ENCODE results near the gene TNFRSF14.

The TNFRSF14 gene

DNA sequence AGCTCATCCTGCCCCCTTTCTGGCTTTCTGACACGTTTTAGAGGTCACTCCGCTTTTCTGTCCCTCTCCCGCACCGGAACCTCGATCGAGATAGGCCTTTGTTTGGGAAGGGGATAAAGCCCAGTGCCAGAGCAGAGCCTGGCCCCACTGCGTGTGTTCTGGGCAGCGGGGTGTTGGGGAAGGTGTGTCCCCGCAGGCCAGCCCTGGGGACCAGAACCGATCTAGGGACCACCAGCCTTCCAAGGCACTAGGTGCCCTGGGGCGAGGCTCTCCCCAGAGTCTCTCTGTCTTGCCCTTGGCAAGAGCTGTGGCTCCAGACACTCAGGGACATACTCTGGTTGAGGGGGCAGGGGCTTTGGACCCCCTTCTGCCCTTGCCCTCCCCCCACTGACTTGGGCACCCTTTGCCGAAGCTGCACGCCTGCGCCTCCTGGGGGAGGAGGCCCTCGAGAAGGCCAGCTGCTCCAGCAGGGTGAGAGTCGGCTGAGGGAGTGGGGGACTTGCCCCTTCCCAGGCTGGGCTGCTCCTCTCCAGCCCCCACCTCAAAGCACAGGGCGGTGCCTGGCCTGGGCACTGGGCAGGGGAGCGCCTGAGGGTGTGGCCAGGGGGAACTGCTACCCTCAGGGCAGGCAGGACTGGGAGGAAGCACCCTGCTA is 46.8 kb downstream of the TNFRSF14 start:
- no peak for DNase-seq (ENCODE audit: low spot score)

DNA sequence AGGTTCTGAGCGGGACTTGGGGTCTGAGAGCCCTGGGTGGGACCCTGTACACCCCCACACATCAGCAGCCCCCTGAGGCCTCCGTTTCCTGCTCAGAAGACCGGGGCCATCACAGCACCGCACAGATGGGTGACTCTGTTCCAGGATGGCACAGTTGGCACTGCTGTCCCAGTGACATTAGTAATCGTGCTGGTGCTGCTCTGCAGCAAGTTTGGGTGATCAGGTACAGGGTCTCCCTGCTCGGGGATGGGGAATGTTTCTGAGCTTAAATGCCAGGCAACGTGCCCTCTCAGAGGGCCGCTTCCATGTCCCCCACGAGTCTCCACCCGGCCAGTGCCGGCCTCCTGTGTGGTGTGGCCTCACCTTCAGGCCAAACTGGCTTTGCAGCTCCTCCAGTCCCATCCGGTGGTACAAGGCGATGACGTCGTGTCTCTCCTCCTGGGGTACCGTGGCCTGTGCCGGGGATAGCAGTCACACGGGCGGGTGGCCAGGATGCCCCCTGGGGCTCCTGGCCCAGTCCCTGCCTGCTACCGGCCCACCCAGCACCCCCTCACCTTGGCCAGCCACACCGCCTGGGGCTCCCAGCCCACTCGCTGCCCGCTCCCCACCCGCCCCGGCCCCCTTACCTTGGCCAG is 47.5 kb downstream of the TNFRSF14 start:
- no peak for DNase-seq (ENCODE audit: low spot score)

DNA sequence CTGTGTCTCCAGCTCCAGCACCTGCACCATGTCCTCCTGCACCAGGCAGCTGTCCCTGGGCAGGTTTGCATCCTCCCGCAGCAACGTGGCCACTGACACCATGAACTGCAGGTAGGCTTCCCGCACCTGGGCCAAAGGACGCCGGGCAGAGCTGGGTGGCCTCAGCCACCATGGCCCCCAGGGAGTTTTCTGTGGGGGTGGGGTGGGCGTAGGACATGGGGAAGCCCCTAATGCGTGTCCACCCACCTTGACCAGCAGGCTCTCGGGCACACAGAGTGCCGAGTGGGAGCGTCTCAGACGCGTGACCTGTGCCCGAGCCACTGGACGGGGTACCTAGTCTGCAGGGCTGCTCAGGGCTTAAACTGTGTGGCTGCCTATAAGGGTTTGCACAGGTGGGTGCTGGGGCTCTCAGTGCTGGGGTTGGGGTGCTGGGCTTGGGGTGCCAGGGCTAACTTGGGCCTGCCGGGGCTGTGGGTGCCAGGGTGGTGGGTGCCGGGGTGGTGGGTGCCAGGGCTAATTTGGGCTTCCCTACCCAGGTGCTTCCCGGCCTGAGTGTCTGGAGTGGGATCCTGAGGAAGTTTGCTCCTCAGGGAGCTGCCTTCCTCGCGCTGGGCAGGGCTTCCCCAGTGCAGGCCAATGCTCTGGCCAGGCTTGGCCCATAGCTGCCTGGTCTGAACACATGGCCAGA is 48.1 kb downstream of the TNFRSF14 start:
- DNase-seq (ENCODE audit: low spot score), result no peak

DNA sequence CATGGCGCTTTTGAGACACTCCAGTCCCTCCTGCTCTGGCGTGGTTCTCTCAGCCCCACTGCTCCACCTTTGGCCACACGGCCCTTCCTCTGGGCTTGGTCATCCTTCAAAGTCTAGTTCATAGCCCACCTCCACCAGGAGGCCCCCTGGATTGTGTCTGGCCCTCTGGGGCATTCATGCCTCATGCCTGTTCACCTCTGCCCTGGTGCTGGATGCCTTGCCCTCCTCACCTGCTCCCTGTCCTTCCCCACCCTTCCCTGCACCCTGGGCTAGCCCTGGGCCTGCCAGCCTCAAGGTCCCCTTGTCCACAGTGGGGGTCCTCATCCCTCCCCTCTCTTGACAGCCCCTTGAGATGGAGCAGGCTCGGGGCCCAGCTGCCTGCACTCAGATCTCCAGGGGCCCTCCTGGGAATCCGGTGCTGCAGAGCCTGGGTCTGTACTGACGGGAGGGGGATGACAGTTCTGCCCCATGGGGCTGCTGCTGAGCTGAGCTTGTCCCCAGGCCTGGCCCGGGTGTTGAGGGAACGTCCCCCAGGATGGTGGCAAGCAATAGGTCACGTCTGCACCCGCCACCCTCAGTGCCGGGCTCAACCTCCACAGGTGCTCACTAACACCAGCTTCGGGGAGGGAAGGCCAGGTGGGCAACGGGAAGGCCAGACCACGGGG is 48.8 kb downstream of the TNFRSF14 start:
- no peak for DNase-seq (ENCODE audit: low spot score)

DNA sequence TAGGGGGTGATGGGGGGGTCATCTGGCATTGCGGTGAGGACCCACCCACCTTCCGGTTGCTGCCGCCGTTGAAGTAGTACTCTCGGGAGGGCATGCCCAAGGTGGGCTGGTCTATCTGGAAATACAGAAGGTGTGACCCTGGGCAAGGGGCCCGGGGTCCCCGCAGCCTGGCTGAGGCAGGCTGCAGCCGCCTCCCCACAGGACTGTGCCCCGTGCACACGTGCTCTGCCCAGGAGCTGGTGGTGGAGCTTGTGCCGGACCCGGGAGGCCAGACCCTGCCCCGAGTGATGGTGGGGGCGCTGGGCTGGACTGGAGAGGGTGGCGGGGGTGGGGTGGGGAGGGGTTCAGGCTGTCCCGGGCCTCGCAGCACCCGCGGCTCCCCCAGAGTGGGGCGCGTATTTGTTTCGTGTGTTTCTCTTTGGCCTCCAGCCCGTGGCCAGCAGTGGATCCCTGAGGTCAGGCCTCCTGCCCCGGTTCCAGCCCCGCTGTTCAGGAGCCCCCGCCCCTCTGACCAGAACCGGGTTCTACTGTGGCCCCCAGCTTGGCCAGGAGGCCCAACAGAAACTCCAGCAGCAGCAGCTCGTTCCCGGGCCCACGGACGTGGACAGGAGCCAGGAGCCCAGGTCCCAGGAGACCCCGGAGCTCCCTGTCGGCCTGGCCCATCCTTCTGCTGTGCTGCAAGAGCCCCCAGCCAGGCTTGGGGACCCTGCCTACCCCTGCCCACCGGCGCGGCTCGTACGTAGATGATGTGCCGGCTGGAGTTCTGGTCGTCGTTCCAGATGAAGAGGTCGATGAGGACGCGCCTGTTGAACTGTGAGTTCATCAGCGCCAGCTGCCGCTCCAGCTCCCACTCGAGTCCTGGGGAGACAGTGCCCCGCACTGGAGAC is 49.6 kb downstream of the TNFRSF14 start:
- DNase-seq (ENCODE audit: low spot score), result no peak

DNA sequence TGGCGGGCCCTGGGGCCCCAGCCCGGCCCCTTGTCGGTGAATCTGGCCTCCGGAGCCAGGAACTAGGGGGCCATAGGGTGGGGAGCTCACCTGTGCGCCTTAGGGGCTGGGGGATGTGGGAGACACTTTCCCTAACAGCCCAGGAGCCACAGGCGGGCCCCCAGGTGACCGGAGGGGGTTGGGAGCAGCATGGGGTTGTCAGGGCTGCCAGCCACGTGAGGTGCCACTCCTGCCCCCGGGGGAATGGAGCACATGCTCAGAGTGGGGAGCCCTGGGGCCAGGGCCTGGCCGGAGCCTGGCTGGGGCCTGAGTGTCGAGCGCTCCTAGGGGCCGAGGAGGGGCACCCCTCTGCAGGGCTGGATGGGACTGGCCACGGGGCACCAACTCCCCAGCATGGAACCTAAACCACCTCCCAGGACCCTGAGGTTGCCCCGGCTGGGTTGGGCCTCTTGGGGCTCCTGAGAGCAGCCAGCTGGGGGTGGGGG is 50.3 kb downstream of the TNFRSF14 start:
- DNase-seq (ENCODE audit: low spot score), result no peak

DNA sequence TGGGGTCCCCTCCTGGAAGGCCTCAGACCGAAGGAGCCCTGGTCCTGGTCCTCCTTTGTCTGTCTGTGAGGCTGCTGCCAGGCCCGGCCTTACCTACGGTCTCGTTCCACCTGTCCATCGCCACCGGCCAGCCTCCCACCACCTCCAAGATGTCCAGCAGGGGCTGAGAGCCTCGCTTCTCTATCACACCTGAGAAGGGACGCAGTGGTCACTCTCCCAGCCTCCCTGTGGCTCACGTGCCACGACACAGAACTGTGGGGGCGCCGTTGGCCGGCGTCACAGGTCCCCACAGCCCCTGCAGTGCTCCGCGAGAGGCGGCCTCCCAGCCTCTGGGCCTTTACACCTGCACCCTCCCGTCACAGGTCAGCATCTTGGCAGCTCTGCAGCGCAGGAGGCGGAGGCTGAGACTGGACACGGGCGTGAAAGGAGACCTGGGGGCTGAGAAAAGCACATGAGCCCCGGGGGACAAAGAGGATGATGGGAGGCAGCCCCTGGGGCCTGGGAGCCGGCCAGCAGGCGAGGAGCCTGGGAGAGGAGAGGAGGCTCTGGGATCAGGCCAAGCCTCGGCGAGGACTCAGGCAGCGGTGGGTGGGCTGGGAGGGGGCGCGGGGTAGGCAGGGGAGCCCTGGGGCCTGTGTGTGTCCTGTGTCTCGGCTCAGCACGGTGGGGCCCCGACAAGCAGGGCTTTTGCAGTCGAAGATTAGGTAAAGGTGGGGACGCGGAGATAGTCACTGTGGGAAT is 50.9 kb downstream of the TNFRSF14 start:
- no peak for DNase-seq (ENCODE audit: low spot score)

DNA sequence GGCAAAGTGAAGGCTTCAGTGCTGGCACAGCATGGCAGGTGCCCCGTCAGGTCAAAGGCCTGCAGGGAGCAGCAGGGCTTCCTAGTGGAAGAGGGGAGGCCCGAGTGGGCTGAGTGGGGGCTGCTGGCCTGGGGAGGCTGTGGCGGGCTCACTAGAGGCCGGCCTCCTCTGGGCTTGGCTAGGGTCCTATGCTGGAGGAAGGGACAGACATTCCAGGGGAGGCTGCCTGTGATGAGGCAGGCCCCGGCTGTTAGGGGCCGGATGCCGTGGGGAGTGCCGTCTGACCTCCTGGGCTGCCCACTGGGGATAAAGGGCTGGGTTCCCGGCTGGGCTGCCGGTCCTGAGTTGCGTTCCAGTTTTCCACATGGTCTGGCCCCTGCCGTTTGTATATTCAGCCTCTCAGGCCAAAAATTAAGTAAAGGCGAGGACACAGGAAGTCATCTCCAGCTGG is 51.5 kb downstream of the TNFRSF14 start:
- no peak for DNase-seq (ENCODE audit: low spot score)

DNA sequence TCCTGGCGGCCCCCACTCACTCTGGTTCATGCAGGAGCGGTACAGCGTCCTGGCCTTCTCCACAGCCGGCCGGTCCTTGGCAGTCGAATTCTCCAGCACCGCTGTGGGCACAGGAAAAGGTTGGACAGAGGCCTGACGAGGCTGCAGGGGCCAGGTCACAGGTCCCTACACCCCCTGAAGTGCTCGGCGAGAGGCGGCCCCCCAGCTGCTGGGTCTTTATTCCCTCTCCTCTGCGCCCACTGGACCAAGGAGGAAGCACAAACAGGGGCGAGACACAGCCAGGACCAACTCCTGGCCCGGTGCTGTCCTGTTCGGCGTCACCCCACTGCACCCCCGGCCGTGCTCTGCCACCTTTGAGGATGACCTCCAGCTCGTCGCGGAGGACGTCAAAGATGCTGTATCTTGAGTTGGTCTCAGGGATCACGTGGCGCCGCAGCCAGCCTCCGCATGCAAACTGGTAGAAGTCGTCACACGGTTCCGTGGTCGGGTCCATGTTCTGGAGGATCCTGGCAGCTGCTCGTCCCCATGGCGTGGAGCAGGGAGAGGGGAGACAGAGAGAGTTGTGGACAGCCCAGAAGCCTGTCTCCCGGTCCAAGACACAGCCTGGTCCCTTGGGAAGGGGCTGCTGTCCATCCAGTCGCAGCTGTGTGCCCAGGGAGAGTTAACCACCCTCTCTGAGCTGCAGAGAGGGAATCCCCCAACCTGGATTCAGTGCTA is 53.3 kb downstream of the TNFRSF14 start:
- DNase-seq (ENCODE audit: low spot score), result no peak

DNA sequence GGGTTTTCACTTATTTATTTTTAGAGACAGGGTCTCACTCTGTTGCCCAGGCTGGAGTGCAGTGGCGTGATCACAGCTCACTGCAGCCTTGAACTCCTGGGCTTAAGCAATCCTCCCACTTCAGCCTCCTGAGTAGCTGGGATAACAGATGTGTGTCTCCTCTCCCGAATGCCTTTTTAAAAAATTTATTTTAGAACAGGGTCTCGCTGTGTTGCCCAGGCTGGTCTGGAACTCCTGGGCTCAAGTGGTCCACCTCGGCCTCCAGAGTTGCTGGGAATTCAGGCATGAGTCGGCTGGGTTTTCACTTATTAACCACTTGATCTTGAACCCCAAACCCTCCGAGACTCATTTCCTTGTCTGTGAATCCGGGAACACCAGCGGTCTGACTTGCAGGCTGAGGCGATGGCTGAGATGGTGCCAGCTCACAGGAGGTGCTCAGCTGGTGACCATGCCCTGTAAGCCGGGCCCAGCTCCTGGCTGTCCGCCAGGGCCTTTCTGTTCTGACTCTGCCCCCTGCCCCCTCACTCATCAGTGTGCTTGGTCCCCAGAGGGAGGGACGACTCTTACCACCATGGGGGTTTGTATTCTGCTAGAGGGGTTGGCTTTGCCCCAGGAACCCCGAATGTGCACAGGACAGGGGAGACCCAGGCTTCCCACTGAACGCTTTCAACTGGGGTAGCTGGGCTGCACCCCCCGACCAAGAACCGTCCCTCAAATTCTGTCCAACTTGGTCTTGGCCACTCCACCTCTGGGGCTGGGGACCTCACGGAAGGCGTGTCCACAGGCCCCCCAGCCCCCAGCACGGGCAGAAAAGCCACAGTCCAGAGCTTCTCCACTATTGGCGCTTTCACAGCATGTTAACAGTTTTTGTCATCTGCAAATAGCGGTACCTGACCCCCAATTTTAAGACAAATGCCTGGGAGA is 54.1 kb downstream of the TNFRSF14 start:
- DNase-seq (ENCODE audit: low spot score), result no peak

DNA sequence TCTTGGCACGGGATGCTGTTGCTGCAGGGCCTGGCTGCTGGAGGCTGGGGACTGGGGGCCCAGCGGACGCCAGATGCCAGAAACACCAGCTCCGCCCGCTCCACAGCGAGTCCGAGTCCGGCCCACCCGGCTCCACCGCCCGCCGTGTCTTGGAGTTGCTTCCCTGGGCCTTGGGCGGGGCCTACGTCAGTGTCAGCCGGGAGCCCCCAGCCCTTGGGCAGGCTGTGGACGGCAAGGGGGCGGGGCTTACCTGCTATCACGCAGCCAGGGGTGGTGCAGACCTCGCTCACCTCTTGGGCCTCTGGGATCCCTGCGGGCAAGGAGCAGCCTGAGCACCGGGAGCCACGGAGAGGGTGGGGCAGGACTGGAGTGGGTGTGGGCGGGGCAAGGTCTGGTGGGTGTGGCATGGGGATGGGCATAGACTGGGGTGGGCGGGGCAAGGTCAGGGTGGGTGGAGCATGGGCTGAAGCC is 54.9 kb downstream of the TNFRSF14 start:
- DNase-seq (ENCODE audit: low spot score), result no peak

DNA sequence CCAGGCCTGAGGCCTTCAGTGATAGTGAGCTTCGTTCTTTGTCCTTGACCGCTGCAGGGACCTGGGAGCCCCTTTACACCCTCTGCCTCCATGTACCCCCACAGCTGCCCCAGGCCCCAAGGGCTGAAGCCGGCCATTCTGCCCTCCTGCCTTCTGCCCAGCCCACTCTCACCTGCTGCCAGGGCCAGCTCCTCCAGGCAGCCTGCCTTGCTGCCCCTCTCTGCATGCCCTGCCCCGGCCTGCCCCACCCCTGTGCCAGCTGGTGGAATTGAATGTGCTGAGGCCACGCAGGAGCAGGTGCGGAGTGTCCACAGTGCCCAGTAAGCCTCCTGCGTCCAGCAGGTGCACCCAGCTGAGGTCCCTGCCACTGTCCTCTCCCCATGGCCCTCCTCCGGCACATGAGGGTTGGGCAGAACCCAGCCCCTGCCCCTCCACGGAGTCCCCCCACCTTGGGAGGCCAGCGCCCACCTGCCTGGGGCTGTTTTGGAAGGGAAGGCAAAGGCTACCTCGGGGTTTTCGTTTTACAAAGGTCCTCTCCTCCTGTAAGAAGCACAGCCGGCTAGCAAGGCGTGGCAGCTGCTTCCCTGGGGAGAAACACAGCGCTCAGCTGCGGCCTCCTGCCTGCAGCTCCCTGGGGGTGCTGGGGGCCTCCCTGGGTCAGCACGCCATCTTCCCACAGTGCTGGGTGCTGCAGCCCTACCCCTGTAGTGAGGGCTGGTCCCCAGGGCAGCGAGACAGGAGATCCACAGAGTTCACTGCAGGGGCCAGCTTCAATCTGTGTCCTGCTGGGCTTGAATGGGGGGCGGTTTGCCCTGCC is 55.7 kb downstream of the TNFRSF14 start:
- no peak for DNase-seq (ENCODE audit: low spot score)

DNA sequence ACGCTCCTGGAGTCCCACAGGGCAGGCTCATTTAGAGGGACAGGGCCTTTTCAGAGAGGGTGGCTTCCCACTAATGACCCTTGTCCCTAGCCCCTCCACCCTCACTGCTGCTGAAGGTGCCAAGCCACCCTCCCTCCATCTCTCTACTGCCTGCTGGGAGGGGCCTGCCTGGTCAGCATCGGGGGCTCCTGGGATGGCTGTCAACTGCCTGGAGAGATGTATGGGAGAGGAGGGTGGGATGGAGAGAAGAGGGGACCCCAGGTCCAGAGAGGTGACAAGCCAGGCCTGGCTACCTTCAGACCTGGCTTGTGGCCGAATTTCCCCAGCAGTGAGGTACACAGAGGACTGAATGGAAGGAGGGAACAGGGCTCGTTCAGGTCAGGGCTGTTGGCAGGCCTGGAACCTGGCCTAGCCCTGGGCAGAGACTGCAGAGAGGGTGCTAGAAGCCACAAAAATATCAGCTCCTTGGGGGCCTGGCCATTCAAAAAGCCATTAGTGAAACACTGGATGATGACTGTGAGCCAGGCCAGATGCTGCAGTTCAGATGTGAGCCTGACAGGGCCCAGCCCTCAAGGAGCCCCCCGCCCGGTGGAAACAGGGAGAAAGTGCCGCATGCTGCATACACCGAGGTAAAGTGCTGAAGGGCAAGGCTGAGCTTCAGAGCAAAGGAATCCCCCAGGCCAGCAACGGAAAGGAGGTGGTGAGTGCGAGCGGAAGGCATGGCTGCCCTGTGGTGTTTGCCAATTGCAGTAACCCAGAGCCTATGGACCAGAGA is 56.6 kb downstream of the TNFRSF14 start:
- no peak for DNase-seq (ENCODE audit: low spot score)

Measured in hepatic stellate cell (primary cell).